Islet precursor cell (in vitro differentiated cells): Measurements from ENCODE around the gene MICAL3.
"Not testable (repeated sequence)": the region's sequence is repeated elsewhere in the genome, so short reads cannot be mapped to it uniquely, and the experiment has no call there.

Source experiments
- DNase-seq: peaks from one replicate; pipeline ENCODE4 v3.0.0-alpha.2; 2018

MICAL3 gene

GRCh38 chr22:18031695-18032454, 7.5 kb upstream of the MICAL3 start:
- peak; percentile 94 for DNase-seq

- DNase-seq, result no peak
Observed at GRCh38 chr22:18029686-18030267, 5.4 kb upstream of the MICAL3 start.

GRCh38 chr22:18028817-18029527, 4.6 kb upstream of the MICAL3 start:
- DNase-seq, result no peak

GRCh38 chr22:18025898-18026297, 1.5 kb upstream of the MICAL3 start:
- DNase-seq, result not testable (repeated sequence)

GRCh38 chr22:18024956-18025720, 777 bp upstream of the MICAL3 start:
- DNase-seq, result no peak

- peak; percentile 83 for DNase-seq
Observed at GRCh38 chr22:18023509-18024275, 669 bp downstream of the MICAL3 start.

GRCh38 chr22:18022876-18023275, 1.5 kb downstream of the MICAL3 start:
- no peak for DNase-seq

GRCh38 chr22:18021431-18021830, 2.9 kb downstream of the MICAL3 start:
- DNase-seq, result no peak

- not testable (repeated sequence) for DNase-seq
Observed at GRCh38 chr22:18020743-18021142, 3.6 kb downstream of the MICAL3 start.

- no peak for DNase-seq
Observed at GRCh38 chr22:18013947-18014346, 10.4 kb downstream of the MICAL3 start.

- no peak for DNase-seq
Observed at GRCh38 chr22:18013436-18013835, 10.9 kb downstream of the MICAL3 start.

- peak; percentile 78 for DNase-seq
Observed at GRCh38 chr22:18012531-18012930, 11.8 kb downstream of the MICAL3 start.

- no peak for DNase-seq
Observed at GRCh38 chr22:18010266-18010665, 14.1 kb downstream of the MICAL3 start.

GRCh38 chr22:18008136-18008535, 16.2 kb downstream of the MICAL3 start:
- DNase-seq, result no peak

- DNase-seq, result no peak
Observed at GRCh38 chr22:18005201-18005926, 19.0 kb downstream of the MICAL3 start.

GRCh38 chr22:18001894-18002315, 22.5 kb downstream of the MICAL3 start:
- DNase-seq, result not testable (repeated sequence)

GRCh38 chr22:18001040-18001893, 23.1 kb downstream of the MICAL3 start:
- DNase-seq, result peak; percentile 94

- no peak for DNase-seq
Observed at GRCh38 chr22:18000441-18001039, 23.8 kb downstream of the MICAL3 start.

- peak; percentile 79 for DNase-seq
Observed at GRCh38 chr22:17999851-18000250, 24.5 kb downstream of the MICAL3 start.

- no peak for DNase-seq
Observed at GRCh38 chr22:17998913-17999312, 25.4 kb downstream of the MICAL3 start.
